Right ventricle myocardium inferior (tissue), 1 donor: ENCODE data around the gene CX3CL1. TPM values are rescaled to one million over a fixed set of nuclear protein-coding genes. Genes with fewer than 3 reads are reported as not detected.
A peak's percentile ranks its signal among the peaks of the same experiment; 100 is the strongest.
"Not testable (repeated sequence)": the region's sequence is repeated elsewhere in the genome, so short reads cannot be mapped to it uniquely, and the experiment has no call there.

Experiments
- ATAC-seq: fragments of 200-7000 bp; cut with Tn5 transposase; one replicate; pipeline ENCODE4 v1.9.1; 2020; ENCODE audit warnings: mild to moderate bottlenecking, moderate library complexity
- DNase-seq: peaks from one replicate; pipeline ENCODE4 v3.0.0; 2021; ENCODE audit errors: missing footprints
- intact Hi-C: fragments of 100-400 bp; cut with DNase I; formaldehyde crosslinking; loops from one replicate; pipeline ENCODE4 v1.11.0; 2022
- total RNA-seq: library from RNA; stranded (reverse); fragmentation: NEBNext Ultra II Directional; extraction: Animal tissue kit (Norgen Biotek cat#: 25700); gene quantifications from one replicate; pipeline ENCODE4 v1.2.1, GENCODE V29; 2021
- donor health status: DM: no; HTN: yes; CAD: no; lungs with severe emphysema.

CX3CL1 gene
- total RNA-seq, 1 donor from 2014 or later = 15.2 TPM

DNA sequence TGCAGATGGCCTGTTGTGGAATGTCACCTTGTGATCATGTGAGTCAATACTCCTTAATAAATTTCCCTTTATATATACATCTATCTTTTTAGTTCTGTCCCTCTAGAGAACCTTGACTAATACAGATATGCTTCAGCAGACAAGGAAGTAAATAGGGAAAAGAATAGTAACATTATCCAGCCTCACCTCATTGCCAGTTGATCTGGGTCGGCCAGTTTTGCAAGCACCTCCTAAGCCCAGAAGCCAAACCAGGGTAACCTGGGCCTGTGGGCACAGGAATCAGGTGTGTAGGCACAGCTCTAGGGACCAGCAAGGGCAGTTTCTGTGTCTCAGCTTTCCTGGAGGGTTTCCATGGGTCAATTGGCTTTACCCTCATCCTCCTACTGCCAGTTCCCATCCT, 20.4 kb downstream of the CX3CL1 start:
- ATAC-seq = no peak
- intact Hi-C loops = no loop called here
- no peak for DNase-seq

DNA sequence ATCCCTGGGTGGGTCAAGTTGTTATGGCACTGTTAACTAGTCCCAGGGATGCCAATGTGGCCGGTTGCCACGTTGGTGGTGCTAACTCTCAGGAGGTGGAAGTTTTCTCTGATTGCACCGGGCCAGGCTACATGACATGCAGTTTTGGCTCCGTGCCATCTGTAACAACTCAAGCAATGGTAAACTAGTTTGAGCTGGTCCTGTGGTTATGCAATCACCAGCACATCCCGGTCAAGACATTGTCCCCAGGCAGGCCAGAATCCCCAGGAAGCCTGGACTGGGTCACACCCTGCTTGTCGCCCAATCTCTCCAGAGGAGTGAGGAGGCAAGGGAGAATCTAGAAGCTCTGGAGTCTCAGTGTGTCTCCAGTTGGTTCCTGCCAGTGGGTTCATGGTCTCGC, 22.2 kb downstream of the CX3CL1 start:
- ATAC-seq (no peak), DNase-seq (no peak)
- intact Hi-C loops = no loop called here

DNA sequence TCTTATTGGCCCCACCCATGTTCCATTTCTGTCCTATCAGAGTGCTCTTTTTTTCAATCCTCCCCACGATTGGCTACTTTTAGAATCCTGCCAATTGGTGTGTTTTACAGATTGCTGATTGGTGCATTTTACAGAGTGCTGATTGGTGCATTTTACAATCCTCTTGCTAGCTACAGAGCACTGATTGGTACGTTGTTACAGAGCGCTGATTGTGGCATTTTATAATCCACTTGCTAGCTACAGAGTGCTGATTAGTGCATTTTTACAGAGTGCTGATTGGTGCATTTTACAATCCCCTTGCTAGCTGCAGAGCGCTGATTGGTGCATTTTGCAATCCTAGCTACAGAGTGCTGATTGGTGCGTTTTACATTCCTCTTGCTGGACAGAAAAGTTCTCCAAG, 22.7 kb downstream of the CX3CL1 start:
- intact Hi-C loops = no loop called here
- ATAC-seq (no peak), DNase-seq (no peak)

DNA sequence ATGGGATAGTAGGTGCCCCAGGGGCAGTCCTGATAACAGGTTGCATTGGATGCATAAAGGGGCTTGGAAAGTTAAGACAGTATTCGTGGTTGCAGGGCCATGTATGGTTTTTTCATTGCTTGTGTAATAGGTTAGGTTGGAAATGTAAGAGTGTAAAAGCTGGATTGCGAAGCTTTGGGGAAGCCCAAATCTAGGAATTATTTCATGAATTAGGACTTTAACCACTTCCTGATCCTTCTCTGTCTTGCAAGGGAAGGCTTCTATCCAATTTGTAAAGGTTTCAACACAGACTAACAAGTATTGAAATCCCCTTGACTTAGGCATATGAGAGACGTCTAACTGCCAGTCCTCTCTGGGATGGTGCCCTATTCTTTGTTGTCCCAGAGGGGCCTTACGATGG, 24.5 kb downstream of the CX3CL1 start:
- intact Hi-C loops = no loop called here
- DNase-seq (no peak), ATAC-seq (no peak)

DNA sequence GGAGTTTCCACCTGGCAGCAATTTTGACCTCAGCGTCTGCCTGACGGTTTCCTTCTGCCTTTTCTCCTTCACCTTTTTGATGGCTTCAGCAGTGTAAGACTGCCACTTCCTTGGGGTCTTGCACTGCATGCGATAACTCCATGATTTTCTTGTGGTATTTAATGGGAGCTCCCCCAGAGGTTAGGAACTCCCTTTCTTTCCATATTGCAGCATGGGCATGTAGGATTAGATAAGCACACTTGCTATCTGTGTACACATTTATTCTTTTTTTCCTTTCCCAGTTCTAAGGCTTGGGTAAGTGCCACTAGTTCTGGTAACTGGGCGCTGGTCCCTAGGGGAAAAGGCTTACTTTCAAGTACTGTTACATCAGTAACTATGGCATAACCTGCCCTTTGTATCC, 25.2 kb downstream of the CX3CL1 start:
- ATAC-seq, intact Hi-C loops, DNase-seq: not testable (repeated sequence)

DNA sequence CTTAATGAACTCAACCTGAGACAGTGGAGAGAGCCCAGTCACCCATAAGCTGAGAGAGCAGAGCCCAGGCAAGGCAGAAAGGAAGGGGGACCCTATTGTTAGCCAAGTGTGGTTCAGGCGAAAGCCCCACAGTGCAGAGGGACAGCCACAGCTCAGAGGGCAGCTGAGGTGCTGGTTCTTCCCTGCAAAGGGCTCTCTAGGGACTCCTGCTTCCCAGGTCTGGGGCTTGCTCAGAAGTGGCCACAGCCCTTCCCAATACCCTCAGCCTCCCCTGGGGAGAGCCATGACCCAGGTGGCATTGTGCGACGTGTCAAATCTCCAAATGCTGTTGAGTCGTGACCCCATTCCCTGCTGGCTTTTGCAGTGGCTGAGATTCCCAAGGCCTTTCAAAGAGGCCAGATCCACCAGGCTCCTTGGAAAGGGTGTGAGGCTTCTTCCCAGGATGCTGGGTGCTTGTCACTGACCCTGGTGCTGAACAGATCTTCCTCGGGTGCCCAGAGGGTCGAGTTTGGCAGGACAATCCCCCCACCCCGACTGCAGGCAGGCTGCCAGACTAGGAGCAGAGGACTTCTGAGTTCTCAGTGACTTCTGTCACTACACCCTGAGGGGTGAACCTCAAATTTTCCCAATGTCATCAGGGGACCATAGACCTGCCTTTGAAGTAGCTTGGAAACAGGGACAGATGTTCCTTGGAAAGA, 29.8 kb downstream of the CX3CL1 start:
- ATAC-seq (no peak), DNase-seq (no peak)
- intact Hi-C loops = no loop called here

DNA sequence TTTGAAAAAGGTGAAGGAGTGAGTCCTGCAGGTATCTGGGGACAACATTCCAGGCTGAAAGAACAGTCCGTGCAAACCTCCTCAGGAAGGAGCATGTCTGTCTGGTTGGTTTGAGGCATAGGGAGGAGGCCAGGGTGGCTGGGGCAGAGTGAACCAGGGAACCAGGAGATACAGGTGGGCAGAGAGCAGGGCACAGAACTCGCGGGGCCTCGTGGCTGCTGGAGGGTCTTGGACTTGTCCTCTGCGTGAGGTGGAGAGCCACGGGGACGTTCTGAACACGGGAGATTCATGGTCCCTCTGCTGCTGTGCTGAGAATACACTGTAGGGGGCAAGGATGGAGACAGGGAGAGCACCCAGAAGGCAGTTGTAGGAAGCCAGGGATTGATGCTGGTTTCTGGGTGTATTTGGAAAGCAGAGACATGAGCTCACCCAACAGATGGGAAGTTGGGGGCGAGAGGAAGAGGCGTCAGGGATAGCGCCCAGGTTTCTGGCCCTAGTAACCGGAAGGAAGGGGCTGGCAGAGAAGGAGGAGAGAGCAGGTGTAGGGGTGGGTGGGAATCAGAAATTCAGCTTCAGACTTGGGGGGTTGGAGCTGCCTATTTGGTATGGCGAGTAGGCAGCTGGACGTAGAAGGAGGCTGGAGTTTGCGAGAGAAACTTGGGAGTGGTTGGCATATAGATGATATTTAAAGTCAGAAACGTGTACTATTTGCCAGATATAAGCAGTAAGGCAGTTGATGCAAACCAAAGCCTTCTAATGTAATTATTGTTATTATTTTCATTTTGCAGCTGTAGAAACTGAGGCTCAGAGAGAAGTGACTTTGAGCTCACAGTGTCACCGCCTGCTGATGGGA, 31.9 kb downstream of the CX3CL1 start, which contains the start of gene CCL17:
TSS of gene CCL17 (plus strand) at position 803 of the 853 bp plus-strand sequence. CDS start 9,166 bp downstream, outside the sequence.
- no peak for DNase-seq
- intact Hi-C loops = no loop called here
- no peak for ATAC-seq

DNA sequence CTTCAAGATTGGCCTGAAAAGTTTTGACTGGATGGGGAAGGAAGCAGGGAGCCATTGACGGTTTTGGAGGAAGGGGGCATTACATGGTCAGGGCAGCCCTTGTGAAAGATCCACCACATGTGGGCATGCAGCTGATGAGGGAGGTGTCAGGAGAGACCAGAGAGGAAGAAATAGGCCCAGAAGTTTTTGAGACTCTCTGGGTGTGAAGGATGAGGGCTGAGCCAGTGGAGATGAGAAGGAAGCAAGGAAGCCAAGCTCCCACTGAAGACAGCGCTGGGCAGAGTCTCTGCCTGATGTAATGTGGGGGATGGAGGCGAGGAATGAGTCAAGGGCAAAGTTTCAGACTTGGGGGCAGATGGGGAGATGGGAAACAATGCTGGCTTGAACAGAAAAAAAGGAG, 32.8 kb downstream of the CX3CL1 start:
- DNase-seq = no peak
- ATAC-seq = no peak
- intact Hi-C loops = loop anchor here (5.0 kb wide), 1 partner anchor 33 kb away; the partner anchor contains the start of gene CX3CL1

DNA sequence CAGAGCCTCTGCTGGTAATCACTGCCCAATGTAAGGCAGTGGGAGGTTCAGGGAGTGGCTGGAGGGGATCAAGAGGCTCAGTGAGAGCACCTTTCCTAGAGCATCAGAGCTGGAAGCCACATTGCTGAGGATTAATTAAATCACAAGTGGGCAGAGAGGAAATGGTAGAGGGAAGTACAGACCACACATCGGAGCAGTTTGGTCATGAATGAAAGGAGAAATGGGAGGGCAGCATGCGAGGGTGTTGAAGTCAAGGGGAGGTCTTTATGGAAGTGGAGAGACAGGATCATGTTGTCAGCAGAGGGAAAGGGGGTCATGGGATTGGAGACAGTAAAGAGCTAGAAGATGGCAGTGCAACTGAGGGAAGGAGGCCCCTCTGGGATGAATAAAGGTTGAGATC, 34.6 kb downstream of the CX3CL1 start:
- intact Hi-C loops = loop anchor here (5.0 kb wide), 1 partner anchor 35 kb away; the partner anchor contains the start of gene CX3CL1
- no peak for ATAC-seq
- DNase-seq = no peak

DNA sequence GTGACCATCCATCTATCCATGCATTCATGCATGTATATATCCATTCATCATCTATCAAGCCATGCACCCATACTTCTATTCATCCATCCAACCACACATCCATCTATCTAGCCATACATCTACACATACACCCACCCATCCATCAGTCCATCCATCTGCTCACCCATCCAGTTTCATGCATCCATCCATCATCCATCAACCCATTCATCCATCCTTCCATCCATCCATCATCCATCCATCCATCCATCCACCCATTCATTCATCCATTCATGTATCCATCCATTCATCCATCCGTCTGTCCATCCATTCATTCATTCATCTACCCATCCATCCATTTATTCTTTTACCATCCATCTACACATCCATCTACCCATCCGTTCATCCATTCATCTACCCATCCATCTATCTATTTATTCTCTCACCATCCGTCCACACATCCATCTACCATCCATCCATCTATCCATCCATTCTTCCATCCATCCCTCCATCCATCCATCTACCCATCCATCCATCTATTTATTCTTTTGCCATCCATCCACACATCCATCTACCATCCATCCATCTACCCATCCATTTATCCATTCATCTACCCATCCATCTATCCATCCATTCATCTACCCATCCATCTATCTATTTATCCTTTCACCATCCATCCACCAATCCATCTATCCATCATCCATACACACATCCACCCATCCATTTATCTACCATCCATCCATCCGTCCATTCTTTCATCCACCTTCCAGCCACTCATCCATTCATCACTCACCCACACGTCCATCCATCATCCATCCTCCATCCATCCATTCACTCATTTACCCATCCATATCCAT, 35.4 kb downstream of the CX3CL1 start:
- DNase-seq (no peak), ATAC-seq (no peak)
- intact Hi-C loops = loop anchor here (5.0 kb wide), 1 partner anchor 35 kb away; the partner anchor contains the start of gene CX3CL1

DNA sequence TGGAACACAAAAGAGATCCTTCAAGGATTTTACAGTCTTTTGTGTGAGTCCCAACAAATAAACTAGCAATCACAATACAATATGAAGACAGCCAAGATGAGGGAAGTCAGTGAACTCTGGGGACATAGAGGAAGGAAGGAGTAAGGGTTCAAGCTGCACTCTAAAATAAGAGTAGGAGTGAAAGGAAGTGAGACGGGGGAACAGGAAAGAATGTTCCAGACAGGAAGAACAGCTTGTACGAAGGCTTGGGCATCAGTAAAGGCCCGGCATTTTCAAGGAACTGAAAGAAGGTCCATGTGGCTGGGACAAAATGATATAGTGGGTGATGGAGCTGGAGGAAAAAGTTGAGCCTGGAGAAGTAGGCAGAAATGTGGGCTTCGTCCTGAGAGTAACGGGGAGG, 36.8 kb downstream of the CX3CL1 start:
- intact Hi-C loops = loop anchor here (5.0 kb wide), 1 partner anchor 37 kb away; the partner anchor contains the start of gene CX3CL1
- DNase-seq (no peak), ATAC-seq (peak; percentile 42)

DNA sequence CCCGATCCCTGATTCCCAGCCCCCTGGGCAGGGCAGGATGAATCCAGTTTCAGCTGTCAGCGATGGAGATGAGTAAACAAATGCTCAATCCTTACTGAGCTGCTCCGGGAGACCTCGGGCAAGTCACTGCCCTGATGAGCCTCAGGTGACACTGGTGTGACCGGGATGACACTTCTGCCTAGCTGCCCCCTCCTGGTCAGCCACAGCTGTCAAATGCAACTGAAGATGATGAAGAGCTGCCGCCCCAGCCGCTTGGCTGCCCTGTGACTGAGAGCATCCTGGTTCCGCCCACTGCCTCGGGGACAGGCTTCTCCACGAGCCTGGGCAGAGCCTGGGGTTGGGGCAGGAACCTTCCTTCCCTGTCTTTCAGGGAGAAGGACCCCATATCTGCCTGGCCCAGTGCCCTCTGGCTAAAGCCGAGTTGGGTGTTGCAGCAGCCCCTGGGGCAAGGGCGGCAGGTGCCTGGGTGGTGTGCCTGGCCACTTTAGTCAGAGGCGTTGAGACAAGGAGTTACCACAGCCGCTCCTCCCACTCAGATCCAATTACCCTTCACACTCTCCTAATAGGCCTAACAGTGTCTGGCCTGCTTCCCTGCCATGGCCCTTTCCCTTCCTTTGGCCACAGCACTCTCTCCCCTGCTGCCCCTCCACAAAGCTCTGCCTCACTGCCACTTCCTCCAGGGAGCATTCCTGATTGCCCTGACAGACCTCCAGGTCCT, 37.7 kb downstream of the CX3CL1 start:
- intact Hi-C loops = loop anchor here (5.0 kb wide), 1 partner anchor 38 kb away; the partner anchor contains the start of gene CX3CL1
- no peak for DNase-seq
- ATAC-seq = no peak

DNA sequence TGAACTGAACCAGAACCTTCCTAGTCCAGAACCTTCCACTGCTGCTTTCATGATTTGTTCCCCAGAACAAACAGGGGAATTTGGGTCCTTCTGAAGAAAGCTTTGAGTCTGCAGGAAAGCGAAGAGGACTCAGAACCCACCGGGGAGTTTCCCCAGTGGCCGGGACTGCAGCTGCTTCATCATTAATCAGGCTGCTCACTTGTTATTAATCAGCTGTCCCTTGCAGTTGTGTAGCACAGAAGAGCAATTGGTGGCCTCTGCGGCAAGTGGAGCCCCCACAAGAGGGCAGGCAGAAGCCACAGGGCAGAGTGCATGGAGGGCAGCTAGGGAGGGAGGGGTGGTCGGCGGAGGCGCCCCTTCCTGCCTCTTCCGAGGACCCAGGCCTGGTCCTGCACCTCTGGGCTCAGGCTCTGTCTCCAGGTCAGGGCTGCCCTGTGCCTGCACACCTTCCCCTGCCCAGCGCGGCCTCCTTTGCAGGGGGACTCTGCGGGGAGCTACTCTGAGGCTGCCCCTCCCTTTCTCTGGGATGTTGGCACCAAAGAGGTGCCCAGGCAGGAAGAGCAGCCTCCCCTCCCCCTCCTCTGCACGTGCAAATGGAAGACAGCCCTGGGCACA, 39.2 kb downstream of the CX3CL1 start:
- DNase-seq = no peak

DNA sequence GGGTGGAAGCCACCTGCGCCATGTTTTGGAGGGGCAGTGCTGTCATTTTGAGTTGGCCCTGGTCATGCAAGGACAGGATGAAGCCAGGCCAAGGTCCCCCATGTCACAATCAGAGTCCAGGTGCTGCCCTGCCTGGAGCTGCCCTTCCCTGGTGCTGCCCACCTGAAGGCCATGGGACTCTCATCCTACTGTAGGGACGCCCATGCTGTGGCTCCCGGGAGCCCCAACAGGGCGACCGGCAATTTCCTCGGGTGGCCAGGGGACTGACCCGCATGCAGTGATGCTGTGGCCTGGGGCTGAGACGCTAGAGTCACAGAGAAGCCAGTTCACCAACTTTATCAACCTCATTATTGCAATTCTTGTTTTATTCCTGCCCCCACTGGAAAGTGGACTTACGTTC, 40.3 kb downstream of the CX3CL1 start:
- intact Hi-C loops = no loop called here
- ATAC-seq = no peak
- DNase-seq = no peak

More for the DNA sequence above, 39.2 kb downstream of the CX3CL1 start:
- no peak for ATAC-seq
- intact Hi-C loops = no loop called here

DNA sequence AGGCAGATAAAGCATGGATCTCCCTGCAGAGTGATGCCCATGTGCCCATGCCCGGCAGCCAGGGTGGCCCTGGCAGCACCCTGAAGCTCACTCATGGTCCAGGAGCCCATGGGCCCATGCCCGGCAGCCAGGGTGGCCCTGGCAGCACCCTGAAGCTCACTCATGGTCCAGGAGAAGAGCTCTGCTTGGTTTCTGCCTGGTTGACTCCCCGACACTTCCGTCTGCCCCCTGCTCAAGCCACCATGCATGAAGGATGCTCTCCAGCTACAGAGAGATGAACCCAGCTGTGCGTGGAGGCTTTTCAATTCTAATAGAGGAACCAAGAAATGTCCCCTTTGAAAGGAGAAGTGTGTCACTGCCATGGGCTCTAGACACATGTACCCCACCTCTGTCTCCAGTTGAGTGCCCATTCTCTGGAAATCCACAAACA, 41.0 kb downstream of the CX3CL1 start:
- ATAC-seq = no peak
- intact Hi-C loops = no loop called here

DNA sequence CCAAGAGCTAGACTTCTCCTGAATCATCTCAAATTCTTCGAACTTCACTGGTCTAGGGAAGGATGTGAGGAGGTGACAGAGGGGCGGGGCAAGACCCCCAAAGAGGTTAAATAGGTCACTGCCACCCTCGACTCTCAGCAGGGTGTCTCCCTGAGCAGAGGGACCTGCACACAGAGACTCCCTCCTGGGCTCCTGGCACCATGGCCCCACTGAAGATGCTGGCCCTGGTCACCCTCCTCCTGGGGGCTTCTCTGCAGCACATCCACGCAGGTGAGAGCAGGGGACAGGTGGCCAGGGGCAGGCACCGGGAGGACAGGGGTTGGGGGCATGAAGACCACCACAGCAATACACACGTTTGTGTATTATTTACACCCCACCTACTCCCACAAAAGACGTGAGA, 41.4 kb downstream of the CX3CL1 start:
- intact Hi-C loops = no loop called here
- no peak for DNase-seq
- no peak for ATAC-seq

More for the DNA sequence above, 41.0 kb downstream of the CX3CL1 start:
- DNase-seq = no peak

DNA sequence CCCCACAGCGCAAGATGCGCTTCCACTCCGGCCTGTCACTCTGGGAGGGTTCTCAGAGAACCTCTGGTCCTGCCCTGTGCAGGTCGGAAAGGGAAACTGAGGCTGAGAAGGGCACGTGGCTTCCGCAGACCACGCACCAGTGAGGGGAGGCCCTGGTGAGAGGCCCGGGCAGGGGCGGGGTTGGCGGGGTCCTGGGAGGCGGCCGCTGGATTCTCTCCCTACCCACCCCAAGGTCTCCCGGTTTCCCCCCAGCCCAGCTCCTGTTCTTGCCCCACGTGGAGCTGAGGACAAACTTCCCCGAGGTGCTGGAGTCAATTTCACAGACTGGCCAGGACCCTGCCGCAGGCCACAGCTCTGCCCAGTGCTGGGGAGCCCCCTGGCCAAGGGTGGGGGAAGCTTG, 43.8 kb downstream of the CX3CL1 start:
- ATAC-seq (no peak), DNase-seq (no peak)
- intact Hi-C loops = loop anchor here (5.0 kb wide), 2 partner anchors 34 to 334 kb away; no protein-coding TSS in a partner anchor

DNA sequence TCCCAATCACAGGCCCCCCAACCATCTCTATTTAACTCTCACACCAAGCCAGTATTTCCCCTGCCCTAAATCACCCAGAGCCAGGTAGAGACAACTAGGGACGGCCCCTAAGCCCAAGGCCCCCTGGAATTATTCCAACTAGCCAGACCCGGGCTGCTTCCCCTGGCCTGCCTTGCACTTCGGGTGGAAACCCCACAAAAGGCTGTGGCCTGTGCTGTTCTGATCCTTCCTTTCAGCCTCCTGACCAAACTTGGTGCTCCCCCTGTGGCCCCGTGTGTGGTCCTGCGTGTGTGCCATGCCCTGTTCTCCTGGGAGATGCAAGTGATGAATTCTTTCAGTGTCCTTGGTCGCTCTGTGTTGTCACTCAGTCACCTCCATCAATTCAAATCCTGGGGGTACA, 47.2 kb downstream of the CX3CL1 start:
- intact Hi-C loops = loop anchor here (2.0 to 5.0 kb wide), 3 partner anchors 37 to 337 kb away; no protein-coding TSS in a partner anchor
- DNase-seq (no peak), ATAC-seq (no peak)
